Aorta (tissue), 5 donors: ENCODE results near the gene PGGHG. TPM values are rescaled to one million over a fixed set of nuclear protein-coding genes. Genes with fewer than 3 reads are reported as not detected.

ENCODE experiments used
- ATAC-seq: fragments of 200-7000 bp; cut with Tn5 transposase; one replicate; pipeline ENCODE4 v1.9.1; 2022; ENCODE audit warnings: moderate library complexity; ENCODE audit not compliant: low FRiP score
- DNase-seq, 2 donors: peaks; one replicate each; pipeline ENCODE4 v3.0.0-alpha.2; 2020
- H3K27ac ChIP-seq, 2 donors: one replicate each; pipeline ENCODE4 v1.5.1; 2013; ENCODE audit warnings: low read length in 2 of 2, mild to moderate bottlenecking in 2 of 2, moderate library complexity in 2 of 2, control low read depth in 1 of 2, inconsistent platforms in 1 of 2, low read depth in 1 of 2
- H3K27me3 ChIP-seq, 2 donors: one replicate each; pipeline ENCODE4 v1.6.1; 2013; ENCODE audit warnings: control low read depth in 1 of 2, low read length in 1 of 2, mild to moderate bottlenecking in 1 of 2, moderate library complexity in 1 of 2; ENCODE audit not compliant: insufficient read depth in 2 of 2, control insufficient read depth in 1 of 2
- H3K36me3 ChIP-seq, 2 donors: one replicate each; pipeline ENCODE4 v1.6.1; 2013; ENCODE audit warnings: control low read depth in 1 of 2, low read length in 1 of 2, mild to moderate bottlenecking in 1 of 2; ENCODE audit not compliant: insufficient read depth in 2 of 2, control insufficient read depth in 1 of 2
- H3K4me1 ChIP-seq, 2 donors: one replicate each; pipeline ENCODE4 v1.6.1; 2013; ENCODE audit warnings: low read length in 2 of 2, control low read depth in 1 of 2, mild to moderate bottlenecking in 1 of 2, moderate library complexity in 1 of 2; ENCODE audit not compliant: insufficient read depth in 2 of 2, control insufficient read depth in 1 of 2
- H3K4me3 ChIP-seq, 2 donors: one replicate each; pipeline ENCODE4 v1.5.1; 2013; ENCODE audit warnings: low read length in 2 of 2, control low read depth in 1 of 2, mild to moderate bottlenecking in 1 of 2
- H3K9me3 ChIP-seq: one replicate; pipeline ENCODE4 v1.6.1; 2013; ENCODE audit warnings: mild to moderate bottlenecking, low read length; ENCODE audit not compliant: control insufficient read depth
- WGBS, 2 donors: extraction: QIAGEN DNeasy Blood & Tissue Kit; methylation state at CpG; one replicate each; pipeline ENCODE4 v1.1.7; 2013; 5-methylcytosine and 5-hydroxymethylcytosine counted together
- intact Hi-C, 2 donors: fragments of 100-400 bp; cut with DNase I; formaldehyde crosslinking; loops; one replicate each; pipeline versions ENCODE4 v1.14.2 to v1.15.0; 2022
- polyA plus RNA-seq, 2 donors: library from polyadenylated mRNA; stranded (reverse); fragments of 200-250 nt; gene quantifications; one replicate each; pipeline ENCODE4 v1.2.3, GENCODE V29; 2013
- total RNA-seq, 2 donors: library from RNA; stranded (reverse); fragmentation: NEBNext Ultra II Directional; extraction: Animal tissue kit (Norgen Biotek cat#: 25700); gene quantifications; one replicate each; pipeline ENCODE4 v1.2.1, GENCODE V29; 2021
- donor health status: healthy with polysubstance abuse.
- donor health status: Bipolar disorder and iron deficiency.
- donor health status: DM: no; HTN: no; CAD: no.
- donor health status: DM: no; HTN: no; CAD: no.
- donor health status: DM: yes; HTN: yes; CAD: no.

Gene PGGHG
- total and polyA plus RNA-seq, 4 donors, result 23.9 to 197 (median 51.8) TPM

DNA sequence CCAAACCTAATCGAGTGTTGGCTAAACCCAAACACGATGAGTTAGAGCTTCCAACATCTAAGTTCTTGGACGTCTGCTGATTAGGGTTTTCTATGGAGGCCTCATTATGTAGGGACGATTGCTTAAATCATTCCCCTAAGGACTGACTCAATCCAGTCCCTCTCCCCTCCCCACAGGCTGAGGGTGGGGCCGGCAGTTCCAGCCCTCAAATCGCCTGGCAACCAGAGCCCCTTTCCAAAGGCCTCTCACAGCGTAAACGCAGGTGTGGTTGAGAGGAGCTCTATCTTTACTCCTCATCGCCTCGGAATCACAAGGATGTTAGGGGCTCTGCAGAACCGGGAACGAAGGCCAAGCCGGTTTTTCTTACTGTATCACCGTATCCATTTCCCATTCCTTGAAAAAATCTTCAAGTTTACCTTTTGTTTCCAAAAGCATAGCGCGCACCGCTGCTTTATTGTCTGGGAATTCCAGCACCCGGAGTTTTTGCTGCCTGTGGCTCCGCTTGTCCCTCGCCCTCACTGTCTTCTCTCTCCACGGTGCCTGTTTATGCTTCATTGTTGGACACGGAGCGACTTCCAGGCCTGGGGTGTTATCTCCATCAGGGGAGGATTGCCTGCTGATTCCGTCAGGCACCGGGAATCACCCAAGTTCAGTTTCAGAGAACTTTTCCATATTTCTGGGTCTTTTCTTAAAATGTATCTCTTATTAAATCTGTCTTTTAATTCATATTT is 45.5 kb downstream of the PGGHG start:
- Histone ChIP-seq H3K27ac (no peak overlapping the region), H3K4me3 (no peak overlapping the region), H3K9me3 (no peaks in the 10 kb centered on the region), H3K36me3 (no peaks in the 10 kb centered on the region), H3K27me3 (no peaks in the 10 kb centered on the region), H3K4me1 (no peaks in the 10 kb centered on the region)
- ATAC-seq (peak; percentile 44), DNase-seq (peak in 1 of 2 donors; percentile 70)
- 78 to 80% methylated on average over 25 of the region's 25 CpGs for WGBS, 2 donors
- intact Hi-C loops, result no loop called here

DNA sequence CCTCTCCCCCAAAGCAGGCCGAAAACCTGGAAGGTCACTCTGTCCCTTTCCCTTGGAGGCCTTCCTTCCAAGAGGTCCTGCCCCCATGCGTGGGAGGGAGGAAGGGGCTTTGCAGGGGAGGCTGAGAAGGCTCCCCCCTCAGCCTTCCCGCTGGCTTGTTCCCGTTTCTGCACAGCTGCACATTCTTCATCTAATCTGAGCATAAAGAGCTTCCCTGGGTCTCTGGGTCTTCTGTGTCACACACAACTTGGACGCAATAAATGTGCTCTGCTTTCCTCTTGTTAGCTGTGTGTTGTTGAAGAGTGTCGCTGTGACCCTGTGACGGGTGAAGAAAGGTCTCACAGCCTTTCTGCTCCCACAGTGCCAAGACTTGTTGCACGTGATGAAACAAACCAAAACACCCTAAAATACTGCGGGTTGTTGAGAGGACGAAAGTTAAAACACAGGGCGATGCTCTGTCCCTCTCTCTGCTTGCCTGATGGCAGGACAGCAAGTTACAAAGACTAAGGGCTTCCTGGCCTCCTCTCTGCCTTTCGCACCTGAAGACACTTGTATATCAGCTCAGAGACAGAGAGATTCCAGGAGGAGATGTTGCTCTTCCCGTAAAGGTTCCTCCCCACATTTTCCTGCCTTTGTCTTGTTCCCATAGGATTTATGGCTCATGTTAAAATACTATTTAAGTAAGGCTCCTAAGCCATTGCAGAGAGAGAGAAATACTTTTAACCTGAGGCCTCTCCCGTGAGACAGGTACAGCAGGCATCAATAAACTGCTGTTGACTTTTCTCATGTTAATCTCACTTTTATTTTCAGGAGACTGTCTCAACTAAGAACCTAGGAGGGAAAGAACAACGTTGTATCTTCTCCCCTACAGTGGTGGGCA is 47.1 kb downstream of the PGGHG start:
- WGBS, 2 donors, result 60% methylated on average over 15 of the region's 15 CpGs
- H3K4me1 ChIP-seq, result no peaks in the 10 kb centered on the region
- H3K36me3 ChIP-seq, result no peaks in the 10 kb centered on the region
- H3K27me3 ChIP-seq, result no peaks in the 10 kb centered on the region
- DNase-seq (peak; percentile 67 to 69), ATAC-seq (no peak)
- intact Hi-C loops, result no loop called here
- no peak overlapping the region for H3K27ac ChIP-seq
- no peak overlapping the region for H3K4me3 ChIP-seq
- H3K9me3 ChIP-seq, result no peaks in the 10 kb centered on the region

DNA sequence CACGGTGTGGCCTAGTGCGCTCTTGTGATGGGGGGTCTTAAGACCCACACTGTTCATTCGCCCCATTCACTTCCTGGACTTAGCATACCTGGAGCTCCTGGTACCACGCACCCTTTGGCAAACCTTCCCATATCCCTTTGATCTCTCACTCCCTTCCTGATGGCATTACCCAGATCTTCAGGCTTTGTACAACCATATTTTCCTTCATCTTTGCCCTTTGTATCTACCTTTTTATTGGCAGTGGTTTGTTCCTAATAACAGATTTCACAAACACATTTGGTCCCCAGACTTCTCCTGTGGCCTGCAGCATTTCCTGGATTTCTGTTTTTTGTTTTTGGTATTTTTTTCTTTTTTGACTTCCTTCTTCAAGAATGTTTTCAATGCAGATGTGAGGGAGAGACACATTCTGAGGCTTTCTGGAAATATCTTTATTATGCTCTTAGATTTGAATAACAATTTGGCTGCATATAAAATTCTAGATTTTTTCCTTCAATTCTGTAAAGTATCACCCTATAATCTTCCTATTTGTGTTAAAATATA is 47.8 kb downstream of the PGGHG start:
- ATAC-seq (no peak), DNase-seq (peak in 1 of 2 donors; percentile 6)
- Histone ChIP-seq H3K27ac (no peak overlapping the region), H3K4me1 (no peaks in the 10 kb centered on the region), H3K9me3 (no peaks in the 10 kb centered on the region), H3K27me3 (no peaks in the 10 kb centered on the region), H3K36me3 (no peaks in the 10 kb centered on the region), H3K4me3 (no peak overlapping the region)
- intact Hi-C loops, result no loop called here
- WGBS, 2 donors, result 95 to 96% methylated on average over 4 of the region's 4 CpGs

DNA sequence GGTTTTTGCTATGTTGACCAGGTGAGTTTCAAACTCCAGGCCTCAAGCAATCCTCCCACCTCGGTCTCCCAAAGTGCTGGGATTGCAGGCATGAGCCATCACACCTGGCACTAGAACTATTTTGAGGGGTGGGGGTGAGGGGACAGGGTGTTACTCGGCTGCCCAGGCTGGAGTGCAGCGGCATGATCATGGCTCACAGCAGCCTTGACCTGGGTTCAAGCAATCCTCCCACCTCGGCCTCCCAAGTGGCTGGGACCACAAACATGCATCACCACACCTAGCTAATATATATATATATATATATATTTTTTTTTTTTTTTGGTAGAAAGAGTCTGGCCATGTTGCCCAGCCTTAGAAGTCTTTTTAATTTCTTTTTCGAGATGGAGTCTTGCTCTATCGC is 48.8 kb downstream of the PGGHG start:
- H3K27ac ChIP-seq, result no peak overlapping the region
- no peak for ATAC-seq
- no peaks in the 10 kb centered on the region for H3K27me3 ChIP-seq
- intact Hi-C loops, result no loop called here
- H3K4me1 ChIP-seq, result no peaks in the 10 kb centered on the region
- H3K4me3 ChIP-seq, result no peak overlapping the region
- 93% methylated on average over 6 of the region's 6 CpGs for WGBS, 2 donors
- H3K36me3 ChIP-seq, result no peaks in the 10 kb centered on the region
- H3K9me3 ChIP-seq, result no peaks in the 10 kb centered on the region
- peak in 1 of 2 donors; percentile 23 for DNase-seq

DNA sequence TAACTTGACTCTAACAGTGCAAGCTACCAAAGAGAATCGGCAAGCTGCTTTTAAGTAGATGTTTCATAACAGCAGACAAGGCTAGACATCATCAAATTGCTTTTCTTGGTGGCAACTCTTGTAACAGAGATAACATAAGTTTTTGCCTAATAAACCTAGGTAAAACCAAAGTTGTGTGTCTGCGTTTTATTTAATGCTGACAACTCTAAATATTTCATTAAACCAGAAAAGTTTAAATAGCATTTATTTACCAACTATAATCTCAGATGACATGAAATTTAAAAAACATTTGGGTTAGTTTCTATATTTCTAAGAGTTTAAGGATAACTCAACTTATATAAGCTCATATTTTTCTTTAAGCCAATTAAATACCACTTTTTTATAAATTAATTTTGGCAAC is 51.0 kb downstream of the PGGHG start:
- ATAC-seq (no peak), DNase-seq (no peak)
- H3K27ac ChIP-seq, result no peak overlapping the region
- H3K36me3 ChIP-seq, result no peaks in the 10 kb centered on the region
- no peaks in the 10 kb centered on the region for H3K4me1 ChIP-seq
- H3K4me3 ChIP-seq, result no peak overlapping the region
- no peaks in the 10 kb centered on the region for H3K9me3 ChIP-seq
- 94 to 97% methylated on average over 2 of the region's 2 CpGs for WGBS, 2 donors
- no peaks in the 10 kb centered on the region for H3K27me3 ChIP-seq
- intact Hi-C loops, result no loop called here

DNA sequence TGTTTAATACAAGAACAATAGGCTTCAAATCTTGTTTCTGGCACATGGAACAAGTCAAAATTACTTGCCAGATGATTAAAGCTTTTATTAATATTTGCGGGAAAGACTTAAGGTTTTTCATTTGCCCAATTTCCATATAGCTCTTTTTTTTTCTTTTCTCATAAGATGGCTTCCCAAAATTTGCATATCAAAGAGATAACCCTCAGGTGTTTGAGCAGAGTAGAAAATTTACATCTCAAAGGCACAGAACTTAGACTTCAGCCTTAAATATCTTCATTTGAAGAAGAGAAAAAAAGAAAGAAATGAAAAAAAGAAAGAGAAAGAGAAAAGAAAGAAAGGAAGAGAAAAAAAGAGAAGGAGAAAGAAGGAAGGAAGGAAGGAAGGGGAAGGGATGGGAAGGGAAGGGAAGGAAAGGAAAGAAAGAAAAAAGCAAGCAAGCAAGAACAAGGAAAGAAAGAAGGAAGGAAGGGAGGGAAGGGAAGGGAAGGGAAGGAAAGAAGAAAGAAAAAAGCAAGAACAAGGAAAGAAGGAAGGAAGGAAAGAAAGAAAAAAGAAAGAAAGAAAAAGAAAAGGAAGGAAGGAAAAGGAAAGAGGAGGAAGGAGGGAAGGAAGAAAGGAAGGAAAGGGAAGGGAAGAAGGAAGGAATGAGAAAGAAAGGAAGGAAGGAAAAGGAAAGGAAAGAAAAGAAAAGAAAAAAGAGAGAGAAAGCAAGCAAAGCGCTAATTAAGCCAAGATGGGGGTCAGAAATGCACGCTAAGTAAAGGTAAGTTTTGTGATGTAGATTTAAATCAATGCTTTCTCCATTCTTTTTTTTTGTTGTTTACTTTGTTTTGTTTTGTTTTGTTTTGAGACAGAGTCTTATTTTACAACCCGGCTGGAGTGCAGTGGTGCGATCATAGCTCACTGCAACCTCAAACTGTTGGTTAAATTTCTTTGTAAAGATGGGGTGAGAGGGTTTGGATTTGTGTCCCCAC is 51.9 kb downstream of the PGGHG start:
- H3K4me3 ChIP-seq, result no peak overlapping the region
- H3K4me1 ChIP-seq, result no peaks in the 10 kb centered on the region
- intact Hi-C loops, result no loop called here
- no peaks in the 10 kb centered on the region for H3K27me3 ChIP-seq
- no peaks in the 10 kb centered on the region for H3K9me3 ChIP-seq
- no peak for ATAC-seq
- WGBS, 2 donors, result 65 to 80% methylated on average over 5 of the region's 5 CpGs
- no peak overlapping the region for H3K27ac ChIP-seq
- no peaks in the 10 kb centered on the region for H3K36me3 ChIP-seq
- peak in 1 of 2 donors; percentile 5 for DNase-seq

- Histone ChIP-seq H3K4me3 (no peak overlapping the region), H3K36me3 (no peaks in the 10 kb centered on the region), H3K9me3 (no peaks in the 10 kb centered on the region), H3K27me3 (no peaks in the 10 kb centered on the region), H3K27ac (no peak overlapping the region), H3K4me1 (no peaks in the 10 kb centered on the region)
- ATAC-seq (no peak), DNase-seq (peak in 1 of 2 donors; percentile 3)
- intact Hi-C loops, result no loop called here
- 81 to 82% methylated on average over 3 of the region's 3 CpGs for WGBS, 2 donors
These were observed 53.4 kb downstream of the PGGHG start for GRCh38 chr11:342328-342727.
